ENCODE measurements around the gene C1orf226.
"Not testable (repeated sequence)": the region's sequence is repeated elsewhere in the genome, so short reads cannot be mapped to it uniquely, and the experiment has no call there.

Gene C1orf226

GRCh38 chr1:162416215-162416614 is 34.7 kb downstream of the C1orf226 start:
- DNase-seq, result no peak

- DNase-seq, result no peak
Observed at GRCh38 chr1:162416909-162417308, 35.4 kb downstream of the C1orf226 start.

- DNase-seq, result no peak
Observed at GRCh38 chr1:162417650-162418049, 36.1 kb downstream of the C1orf226 start.

- DNase-seq, result not testable (repeated sequence)
Observed at GRCh38 chr1:162418584-162418983, 37.1 kb downstream of the C1orf226 start.

- not testable (repeated sequence) for DNase-seq
Observed at GRCh38 chr1:162419450-162419931, 38.0 kb downstream of the C1orf226 start.

- no peak for DNase-seq
Observed at GRCh38 chr1:162420120-162420519, 38.6 kb downstream of the C1orf226 start.

GRCh38 chr1:162421258-162422164 is 40.0 kb downstream of the C1orf226 start:
- no peak for DNase-seq

- no peak for DNase-seq
Observed at GRCh38 chr1:162422662-162423375, 41.3 kb downstream of the C1orf226 start.

- DNase-seq, result no peak
Observed at GRCh38 chr1:162430583-162430982, 49.1 kb downstream of the C1orf226 start.

- DNase-seq, result not testable (repeated sequence)
Observed at GRCh38 chr1:162432977-162433713, 51.6 kb downstream of the C1orf226 start.
